NCI-H460 (cell line): ENCODE measurements around the gene DCPS. TPM values are rescaled to one million over a fixed set of nuclear protein-coding genes. Genes with fewer than 3 reads are reported as not detected.
"Not testable (repeated sequence)": the region's sequence is repeated elsewhere in the genome, so short reads cannot be mapped to it uniquely, and the experiment has no call there.

ENCODE experiments used
- DNase-seq: peaks from one replicate; pipeline ENCODE4 v3.0.0-alpha.2; 2016; ENCODE audit warnings: low read depth; ENCODE audit errors: extremely low read depth
- total RNA-seq: library from RNA; depleted of rRNA; stranded (reverse); fragments of >200 nt; shearing (Covaris generic); gene quantifications from 2 replicates; pipeline ENCODE4 v1.2.3, GENCODE V29; 2014

The DCPS gene
- total RNA-seq, 1 experiment from 2014 or later, result 35.9 TPM

GRCh38 chr11:126341760-126342161 lies 37.9 kb downstream of the DCPS start:
- DNase-seq, result no peak

GRCh38 chr11:126343051-126343450 lies 39.2 kb downstream of the DCPS start:
- DNase-seq, result no peak

- no peak for DNase-seq
Measured at GRCh38 chr11:126344141-126345080, 40.6 kb downstream of the DCPS start.

GRCh38 chr11:126345283-126345682 lies 41.4 kb downstream of the DCPS start:
- DNase-seq, result no peak

GRCh38 chr11:126345759-126346585 lies 42.1 kb downstream of the DCPS start:
- no peak for DNase-seq

GRCh38 chr11:126346586-126346940 lies 42.7 kb downstream of the DCPS start:
- DNase-seq, result no peak

GRCh38 chr11:126346946-126347345 lies 43.1 kb downstream of the DCPS start:
- not testable (repeated sequence) for DNase-seq

- no peak for DNase-seq
Measured at GRCh38 chr11:126347751-126348668, 44.1 kb downstream of the DCPS start.

- no peak for DNase-seq
Measured at GRCh38 chr11:126348806-126349582, 45.1 kb downstream of the DCPS start.

GRCh38 chr11:126350836-126351235 lies 47.0 kb downstream of the DCPS start:
- no peak for DNase-seq

GRCh38 chr11:126352163-126352562 lies 48.3 kb downstream of the DCPS start:
- no peak for DNase-seq

GRCh38 chr11:126352934-126353801 lies 49.3 kb downstream of the DCPS start:
- DNase-seq, result peak; percentile 52

GRCh38 chr11:126354631-126355323 lies 50.9 kb downstream of the DCPS start:
- no peak for DNase-seq

GRCh38 chr11:126355324-126355925 lies 51.6 kb downstream of the DCPS start, which contains the start of gene ST3GAL4:
TSS of gene ST3GAL4 (plus strand) at chr11:126355686. CDS start at chr11:126406156, 50,470 bp downstream.
- DNase-seq, result peak; percentile 63

GRCh38 chr11:126355926-126356897 lies 52.4 kb downstream of the DCPS start:
- no peak for DNase-seq
